SU-DHL-6 (cell line): ENCODE measurements around the gene RNASE12.

Experiments used
- H2AFZ ChIP-seq: fragments of 200-600 bp; sonication (generic); 2 replicates; pipeline ENCODE4 v1.6.1; 2014; ENCODE audit warnings: low read depth, mild to moderate bottlenecking, moderate library complexity, mixed read lengths, antibody characterized with exemption, low read length; ENCODE audit not compliant: severe bottlenecking
- H3F3A ChIP-seq: fragments of 200-600 bp; shearing (Covaris generic); 2 replicates; pipeline ENCODE4 v1.6.0; 2016; ENCODE audit warnings: antibody characterized with exemption, mild to moderate bottlenecking; ENCODE audit not compliant: insufficient read depth
- H3K27ac ChIP-seq: fragments of 200-600 bp; sonication (generic); 2 replicates; pipeline ENCODE4 v1.5.1; 2016; ENCODE audit warnings: low read depth, mild to moderate bottlenecking, low read length, moderate library complexity, mixed read lengths
- H3K27me3 ChIP-seq: fragments of 200-600 bp; sonication (generic), shearing (Covaris generic); 2 replicates; pipeline ENCODE4 v1.6.0; 2014; ENCODE audit warnings: mild to moderate bottlenecking, low read length
- H3K36me3 ChIP-seq: fragments of 200-600 bp; sonication (generic); 2 replicates; pipeline ENCODE4 v1.6.1; 2014; ENCODE audit warnings: mild to moderate bottlenecking, low read length, mixed read lengths
- H3K4me2 ChIP-seq: fragments of 300-600, 200-600 bp; shearing (Covaris generic), sonication (generic); 2 replicates; pipeline ENCODE4 v1.6.0; 2014; ENCODE audit warnings: low read length, low read depth, mild to moderate bottlenecking; ENCODE audit not compliant: poor library complexity, severe bottlenecking
- H3K4me3 ChIP-seq: fragments of 200-600 bp; sonication (generic); 2 replicates; pipeline ENCODE4 v1.5.1; 2014; ENCODE audit warnings: antibody characterized with exemption, low read length, mild to moderate bottlenecking, mixed read lengths; ENCODE audit not compliant: insufficient read depth, poor library complexity, severe bottlenecking
- H3K79me2 ChIP-seq: fragments of 200-600 bp; sonication (generic); 2 replicates; pipeline ENCODE4 v1.6.1; 2014; ENCODE audit warnings: mild to moderate bottlenecking, low read length, moderate library complexity; ENCODE audit not compliant: insufficient read depth
- H3K9ac ChIP-seq: fragments of 200-600 bp; sonication (generic); 2 replicates; pipeline ENCODE4 v1.7.0; 2014; ENCODE audit warnings: mild to moderate bottlenecking, low read length
- H3K9me2 ChIP-seq: fragments of 200-600 bp; sonication (generic); replicated peaks from 2 replicates; pipeline ENCODE4 v1.6.1; 2014; ENCODE audit warnings: low read length; ENCODE audit not compliant: insufficient read depth
- H3K9me3 ChIP-seq: fragments of 200-600 bp; sonication (generic); 2 replicates; pipeline ENCODE4 v1.6.1; 2014; ENCODE audit warnings: low read length, mixed read lengths; ENCODE audit not compliant: insufficient read depth
- H4K20me1 ChIP-seq: fragments of 200-600 bp; sonication (generic); 2 replicates; pipeline ENCODE4 v1.6.1; 2014; ENCODE audit warnings: low read depth, mild to moderate bottlenecking, antibody characterized with exemption, low read length, moderate library complexity, mixed read lengths
- EZH2phosphoT487 ChIP-seq: fragments of 200-600 bp; sonication (generic), shearing (Covaris generic); conservative IDR thresholded peaks from 2 replicates; pipeline ENCODE4 v1.6.1; 2018; ENCODE audit warnings: mild to moderate bottlenecking, antibody characterized with exemption, low read length, moderate library complexity, mixed read lengths
- TF ChIP-seq, protein P1 (sequence below): fragments of 200-600 bp; sonication (generic); IDR thresholded peaks from one replicate; pipeline ENCODE4 v1.5.1; 2017; ENCODE audit warnings: antibody characterized with exemption, mild to moderate bottlenecking, low read length, moderate library complexity; ENCODE audit not compliant: insufficient read depth, poor library complexity, severe bottlenecking

Gene RNASE12

DNA sequence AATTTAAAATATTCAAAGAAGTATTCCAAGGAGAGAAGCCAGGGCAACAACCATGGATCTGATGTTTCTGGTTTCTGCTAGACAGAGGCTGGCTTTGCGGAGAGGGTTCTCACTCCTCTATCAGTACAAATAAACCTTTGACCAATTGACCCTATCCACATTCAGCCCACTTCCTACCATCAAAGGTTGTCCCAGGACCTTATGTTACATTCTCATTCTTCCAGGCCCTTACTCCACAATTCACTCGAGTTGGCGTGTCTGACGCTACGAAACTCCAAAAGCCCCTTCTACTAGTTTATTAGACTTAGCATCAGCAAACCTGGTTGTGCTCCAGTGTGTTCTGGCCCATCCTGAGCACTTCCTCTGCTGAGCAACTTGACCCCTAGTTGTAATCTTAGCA is 24.8 kb upstream of the RNASE12 start:
- Histone ChIP-seq H3K79me2 (no peaks in the 10 kb centered on the region), H3K9me2 (no peaks in the 10 kb centered on the region), H3K9ac (no peak overlapping the region), H4K20me1 (no peaks in the 10 kb centered on the region), H2AFZ (no peak overlapping the region), H3K9me3 (no peaks in the 10 kb centered on the region), H3K4me2 (no peak overlapping the region), H3K4me3 (no peak overlapping the region), H3F3A (peaks cover 25% of the 10 kb centered on the region; the same call in 1 of the 2 replicates), H3K27ac (no peak overlapping the region), H3K27me3 (no peaks in the 10 kb centered on the region), H3K36me3 (no peaks in the 10 kb centered on the region)
- no peak for TF ChIP-seq EZH2phosphoT487
- TF ChIP-seq, protein P1, sequence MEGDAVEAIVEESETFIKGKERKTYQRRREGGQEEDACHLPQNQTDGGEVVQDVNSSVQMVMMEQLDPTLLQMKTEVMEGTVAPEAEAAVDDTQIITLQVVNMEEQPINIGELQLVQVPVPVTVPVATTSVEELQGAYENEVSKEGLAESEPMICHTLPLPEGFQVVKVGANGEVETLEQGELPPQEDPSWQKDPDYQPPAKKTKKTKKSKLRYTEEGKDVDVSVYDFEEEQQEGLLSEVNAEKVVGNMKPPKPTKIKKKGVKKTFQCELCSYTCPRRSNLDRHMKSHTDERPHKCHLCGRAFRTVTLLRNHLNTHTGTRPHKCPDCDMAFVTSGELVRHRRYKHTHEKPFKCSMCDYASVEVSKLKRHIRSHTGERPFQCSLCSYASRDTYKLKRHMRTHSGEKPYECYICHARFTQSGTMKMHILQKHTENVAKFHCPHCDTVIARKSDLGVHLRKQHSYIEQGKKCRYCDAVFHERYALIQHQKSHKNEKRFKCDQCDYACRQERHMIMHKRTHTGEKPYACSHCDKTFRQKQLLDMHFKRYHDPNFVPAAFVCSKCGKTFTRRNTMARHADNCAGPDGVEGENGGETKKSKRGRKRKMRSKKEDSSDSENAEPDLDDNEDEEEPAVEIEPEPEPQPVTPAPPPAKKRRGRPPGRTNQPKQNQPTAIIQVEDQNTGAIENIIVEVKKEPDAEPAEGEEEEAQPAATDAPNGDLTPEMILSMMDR, result no peak

DNA sequence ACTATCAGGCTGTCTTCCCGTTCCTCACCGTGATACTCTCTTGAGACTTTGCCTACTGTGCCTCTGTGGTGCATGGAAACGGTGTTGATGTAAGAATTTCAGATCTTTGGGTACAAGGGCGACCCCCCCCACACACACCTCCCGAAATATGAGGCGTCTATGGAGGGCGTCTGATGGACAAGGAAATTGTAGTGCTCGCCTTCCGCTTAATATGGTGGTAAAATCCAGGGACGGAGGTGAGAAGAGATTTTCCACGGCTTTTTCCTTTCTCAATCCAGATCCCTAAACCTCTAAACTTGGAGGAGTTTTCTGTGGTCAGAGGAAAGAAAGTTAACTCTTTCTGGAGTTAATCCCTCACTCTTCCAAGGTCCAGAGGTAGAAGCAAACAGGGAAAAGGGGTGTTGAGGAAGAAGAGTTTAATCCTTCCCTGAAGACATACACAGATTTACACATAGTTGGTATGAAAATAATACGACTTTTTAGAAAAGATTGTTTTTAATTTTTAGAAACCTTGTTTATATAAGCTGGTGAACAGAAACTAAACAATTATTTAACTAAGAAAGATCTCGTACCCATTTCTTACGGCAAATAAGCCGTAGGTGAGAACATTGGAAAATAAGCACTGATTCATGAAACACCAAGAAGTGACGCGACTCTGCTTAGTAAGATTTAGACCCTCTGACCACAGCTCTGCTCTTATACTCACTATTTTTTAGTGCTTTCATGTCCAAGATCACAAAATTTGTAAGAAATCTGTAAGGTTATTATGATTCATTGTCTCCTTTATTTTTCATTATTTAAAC is 23.1 kb upstream of the RNASE12 start:
- no peaks in the 10 kb centered on the region for H3K79me2 ChIP-seq

DNA sequence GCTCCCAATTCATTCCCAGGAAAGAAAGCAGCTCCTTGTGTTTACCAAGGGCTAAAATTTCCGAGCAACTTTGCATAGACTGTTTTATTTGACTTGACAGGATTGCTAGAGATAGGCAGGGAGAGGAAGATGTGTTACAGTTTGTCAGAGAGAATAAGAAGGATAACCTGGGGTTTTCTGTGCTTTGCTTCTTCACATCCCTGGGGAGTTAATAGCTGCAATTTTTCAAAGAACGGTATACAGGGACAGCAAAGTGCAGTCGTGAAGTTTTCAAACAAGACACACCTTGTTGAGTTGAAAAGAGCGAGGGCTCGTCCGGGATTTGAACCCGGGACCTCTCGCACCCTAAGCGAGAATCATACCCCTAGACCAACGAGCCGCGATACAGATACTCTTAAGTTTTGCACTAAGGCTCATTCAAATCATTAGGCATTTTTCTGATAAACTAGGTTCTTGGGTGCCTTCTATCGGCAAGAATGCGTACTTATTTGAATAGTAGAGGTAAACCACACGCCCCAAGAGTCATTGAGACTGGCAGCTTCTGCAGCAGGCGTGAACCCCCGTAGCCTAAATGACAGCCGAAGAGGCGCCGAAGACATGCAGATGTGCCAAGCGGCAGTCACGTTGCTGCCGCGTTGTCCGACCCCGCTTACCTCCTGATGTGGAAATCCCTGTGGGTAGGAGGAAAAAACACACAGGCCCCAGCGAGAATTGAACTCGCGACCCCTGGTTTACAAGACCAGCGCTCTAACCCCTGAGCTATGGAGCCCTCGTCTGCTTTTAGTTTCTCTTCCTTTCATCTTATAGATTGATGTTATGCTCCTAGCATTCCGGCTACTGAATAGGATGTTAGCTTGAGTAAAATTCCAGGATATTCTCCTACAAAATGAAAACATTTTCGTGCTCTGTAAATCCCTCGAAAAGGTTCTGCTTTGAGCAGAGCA is 22.2 kb upstream of the RNASE12 start:
- TF ChIP-seq, protein P1, result peak; percentile 42
- TF ChIP-seq EZH2phosphoT487, result no peak
- Histone ChIP-seq H3F3A (peaks cover 25% of the 10 kb centered on the region; the same call in 1 of the 2 replicates), H3K27ac (no peak overlapping the region), H3K4me3 (peak overlapping the region; percentile 2), H2AFZ (no peak overlapping the region), H3K9me3 (no peaks in the 10 kb centered on the region), H3K27me3 (no peaks in the 10 kb centered on the region), H3K9ac (no peak overlapping the region), H3K4me2 (peak overlapping the region; percentile 53), H4K20me1 (no peaks in the 10 kb centered on the region), H3K36me3 (no peaks in the 10 kb centered on the region), H3K79me2 (no peaks in the 10 kb centered on the region), H3K9me2 (no peaks in the 10 kb centered on the region)

More for the DNA sequence above, 23.1 kb upstream of the RNASE12 start:
- Histone ChIP-seq H3F3A (peaks cover 25% of the 10 kb centered on the region; the same call in 1 of the 2 replicates), H3K27ac (no peak overlapping the region), H3K4me2 (peak overlapping the region; percentile 53), H3K27me3 (no peaks in the 10 kb centered on the region), H4K20me1 (no peaks in the 10 kb centered on the region), H3K9me2 (no peaks in the 10 kb centered on the region), H3K9me3 (no peaks in the 10 kb centered on the region), H3K4me3 (no peak overlapping the region), H3K9ac (no peak overlapping the region), H3K36me3 (no peaks in the 10 kb centered on the region), H2AFZ (no peak overlapping the region)
- TF ChIP-seq, protein P1, result no peak
- TF ChIP-seq EZH2phosphoT487, result no peak
